Activated CD8-positive, alpha-beta memory T cell treated with anti-CD3 and anti-CD28 coated beads for 48 hours (primary cell): ENCODE data around the gene SIX4.
"Not testable (repeated sequence)": the region's sequence is repeated elsewhere in the genome, so short reads cannot be mapped to it uniquely, and the experiment has no call there.

Source experiments
- DNase-seq, 3 experiments: peaks; one replicate each; pipeline ENCODE4 v3.0.0-alpha.2; 2020; ENCODE audit warnings: low read depth in 2 of 3, low spot score in 2 of 3

Gene SIX4

GRCh38 chr14:60723907-60724618 lies at the start of gene SIX4:
Gene SIX4, minus strand, starts transcription at chr14:60724351. Its CDS starts 277 bp downstream, at chr14:60724074.
- peak in 1 of 3 experiments; percentile 14 for DNase-seq

GRCh38 chr14:60773558-60773957 lies 49.4 kb upstream of the SIX4 start:
- DNase-seq = no peak

GRCh38 chr14:60771117-60771516 lies 47.0 kb upstream of the SIX4 start:
- no peak for DNase-seq

- no peak for DNase-seq
These were observed 44.5 kb upstream of the SIX4 start for GRCh38 chr14:60768602-60769001.

- no peak for DNase-seq
These were observed 36.7 kb upstream of the SIX4 start for GRCh38 chr14:60760644-60761364.

- no peak for DNase-seq
These were observed 36.1 kb upstream of the SIX4 start for GRCh38 chr14:60760209-60760608.

GRCh38 chr14:60758885-60759284 lies 34.7 kb upstream of the SIX4 start:
- no peak for DNase-seq

- DNase-seq = no peak
These were observed 33.4 kb upstream of the SIX4 start for GRCh38 chr14:60757567-60758002.

GRCh38 chr14:60756847-60757246 lies 32.7 kb upstream of the SIX4 start:
- no peak for DNase-seq

- peak in 1 of 3 experiments; percentile 19 for DNase-seq
These were observed 29.3 kb upstream of the SIX4 start for GRCh38 chr14:60753264-60754119.

- no peak for DNase-seq
These were observed 20.4 kb upstream of the SIX4 start for GRCh38 chr14:60744566-60744965.

GRCh38 chr14:60738843-60739508 lies 14.8 kb upstream of the SIX4 start:
- DNase-seq = no peak

GRCh38 chr14:60736494-60736893 lies 12.3 kb upstream of the SIX4 start:
- no peak for DNase-seq

- DNase-seq = no peak
These were observed 11.3 kb upstream of the SIX4 start for GRCh38 chr14:60735416-60735815.

GRCh38 chr14:60734465-60735242 lies 10.5 kb upstream of the SIX4 start, which contains the start of gene MNAT1:
Gene MNAT1, plus strand, starts transcription at chr14:60734761. Its CDS starts 102 bp downstream, at chr14:60734863.
- peak in 2 of 3 experiments; percentile 60 to 61 for DNase-seq

GRCh38 chr14:60732840-60733483 lies 8.8 kb upstream of the SIX4 start:
- no peak for DNase-seq

GRCh38 chr14:60731291-60731690 lies 7.1 kb upstream of the SIX4 start:
- DNase-seq = not testable (repeated sequence)

GRCh38 chr14:60723116-60723906 lies 840 bp downstream of the SIX4 start:
- peak in 2 of 3 experiments; percentile 18 to 35 for DNase-seq
